ENCODE data around the gene UQCRHL. TPM values are rescaled to one million over a fixed set of nuclear protein-coding genes. Genes with fewer than 3 reads are reported as not detected.

UQCRHL gene
- total and polyA plus RNA-seq, 10 of the 15 experiments (the other 5 are each of a cell fraction or from before 2014, with no cell fraction given): 1.4 to 17.3 (median 5.7) TPM

DNA sequence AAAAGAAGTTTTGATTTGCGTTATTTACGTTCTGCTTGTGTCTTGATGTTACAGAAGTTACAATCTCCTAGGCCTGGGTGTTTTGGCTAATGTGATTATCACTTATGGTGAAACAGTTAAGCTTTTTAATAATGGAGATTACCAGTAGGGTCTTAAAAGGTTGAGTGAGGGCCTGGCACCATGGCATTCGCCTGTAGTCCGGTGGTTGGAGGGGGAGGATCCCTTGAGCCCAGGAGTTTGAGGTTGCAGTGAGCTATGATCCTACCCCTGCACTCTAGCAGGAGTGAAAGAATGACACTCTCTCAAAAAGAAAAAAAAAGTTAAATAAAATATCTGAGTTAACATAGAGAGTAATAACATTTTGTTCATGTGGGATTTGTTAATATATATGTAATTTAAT is 31.3 kb upstream of the UQCRHL start (continued):
- TF ChIP-seq IRF4 (IDR thresholded peaks at IDR 0.05; ENCODE audit: low read depth, low read length): no peak

DNA sequence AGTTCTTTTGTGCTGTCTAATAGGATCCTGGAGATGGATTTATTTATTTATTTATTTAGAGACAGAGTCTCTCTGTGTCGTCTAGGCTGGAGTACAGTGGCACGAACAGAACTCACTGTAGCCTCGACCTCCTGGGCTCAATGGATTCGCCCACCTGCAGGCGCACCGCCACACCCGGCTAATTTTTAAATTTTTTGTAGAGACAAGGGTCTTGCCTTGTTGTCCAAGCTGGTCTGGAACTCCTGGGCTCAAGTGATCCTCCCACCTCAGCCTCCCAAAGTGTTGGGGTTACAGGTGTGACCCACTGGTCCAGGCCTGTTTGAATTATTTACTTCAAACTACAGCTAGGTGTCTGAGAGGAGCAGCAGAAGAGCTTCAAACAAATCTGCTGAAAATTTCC is 30.5 kb upstream of the UQCRHL start:
- Histone ChIP-seq H2AFZ (ENCODE audit: control insufficient read depth, low read depth, low read length) (no peak overlapping the region), H3K9ac (ENCODE audit: control insufficient read depth, insufficient read depth, low read length) (no peak overlapping the region), H3K4me3 (no peak overlapping the region), H3K9me3 (replicated peaks; ENCODE audit: control insufficient read depth, insufficient read depth, low read length) (no peaks in the 10 kb centered on the region), H3K27ac (ENCODE audit: control insufficient read depth, insufficient read depth) (no peak overlapping the region), H3K79me2 (ENCODE audit: control insufficient read depth, insufficient read depth, low read length) (peaks cover 20% of the 10 kb centered on the region), H3K27me3 (replicated peaks in 1 of 2; ENCODE audit: control insufficient read depth in 2 of 2, insufficient read depth in 2 of 2, low read length in 1 of 2) (no peaks in the 10 kb centered on the region), H3K36me3 (ENCODE audit: control insufficient read depth in 2 of 2, insufficient read depth in 2 of 2, low read length in 1 of 2) (no peaks in the 10 kb centered on the region), H3K4me2 (ENCODE audit: control insufficient read depth, insufficient read depth) (no peak overlapping the region), H4K20me1 (ENCODE audit: control insufficient read depth, insufficient read depth) (no peaks in the 10 kb centered on the region), H3K4me1 (ENCODE audit: control insufficient read depth, insufficient read depth, low read length) (peaks cover 18% of the 10 kb centered on the region)
- ATAC-seq: no peak
- no peak for DNase-seq (ENCODE audit: low read depth, low spot score)
- in situ Hi-C loops (cut with MboI) (no loop called here), intact Hi-C loops (cut with micrococcal nuclease; ENCODE audit: unreplicated experiment) (no loop called here)
- ChIA-PET POLR2A (interaction anchor here (0.6 to 4.0 kb wide), 4 partner anchors 8 to 79 kb away, joined by 3 to 44 read pairs (median 13); partner anchors contain the start of gene SPEN), SMC1A (ENCODE audit: uncharacterized antibody, unreplicated experiment) (interaction anchor here (1.8 to 3.3 kb wide), 3 partner anchors 9 to 137 kb away, joined by 6 to 27 read pairs (median 13); partner anchors contain the start of genes SPEN and ZBTB17), RAD21 (ENCODE audit: unreplicated experiment) (interaction anchor here (0.8 to 4.0 kb wide), 2 partner anchors 11 to 45 kb away, joined by 3 to 31 read pairs; partner anchors contain the start of gene SPEN), CTCF (interaction anchor here (0.9 to 1.2 kb wide), 2 partner anchors 9 to 112 kb away, joined by 3 read pairs; partner anchors contain the start of gene SPEN)
- FAIRE-seq: no peak
- WGBS (ENCODE audit: insufficient coverage, insufficient replicate concordance, low lambda C conversion rate, missing lambda C conversion rate): 99% methylated on average over 7 of the region's 7 CpGs
- no TSS peak for BruUV-seq (replicated peaks)
- TF ChIP-seq MYB (IDR thresholded peaks at IDR 0.05; ENCODE audit: borderline replicate concordance, low read depth, low read length) (no peak), ASH2L (IDR thresholded peaks at IDR 0.05; ENCODE audit: borderline replicate concordance, low read depth) (no peak), SIX5 (IDR thresholded peaks at IDR 0.05; ENCODE audit: low read depth, low read length, severe bottlenecking) (no peak), ZZZ3 (IDR thresholded peaks at IDR 0.05; ENCODE audit: control insufficient read depth, insufficient read length, low read depth) (no peak), SUZ12 (IDR thresholded peaks at IDR 0.05; ENCODE audit: unreplicated experiment) (no peak)
- TF ChIP-seq, protein P1, sequence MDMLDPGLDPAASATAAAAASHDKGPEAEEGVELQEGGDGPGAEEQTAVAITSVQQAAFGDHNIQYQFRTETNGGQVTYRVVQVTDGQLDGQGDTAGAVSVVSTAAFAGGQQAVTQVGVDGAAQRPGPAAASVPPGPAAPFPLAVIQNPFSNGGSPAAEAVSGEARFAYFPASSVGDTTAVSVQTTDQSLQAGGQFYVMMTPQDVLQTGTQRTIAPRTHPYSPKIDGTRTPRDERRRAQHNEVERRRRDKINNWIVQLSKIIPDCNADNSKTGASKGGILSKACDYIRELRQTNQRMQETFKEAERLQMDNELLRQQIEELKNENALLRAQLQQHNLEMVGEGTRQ (IDR thresholded peaks at IDR 0.05; ENCODE audit: borderline replicate concordance, low read depth, low read length): no peak
- TF ChIP-seq, protein P2, sequence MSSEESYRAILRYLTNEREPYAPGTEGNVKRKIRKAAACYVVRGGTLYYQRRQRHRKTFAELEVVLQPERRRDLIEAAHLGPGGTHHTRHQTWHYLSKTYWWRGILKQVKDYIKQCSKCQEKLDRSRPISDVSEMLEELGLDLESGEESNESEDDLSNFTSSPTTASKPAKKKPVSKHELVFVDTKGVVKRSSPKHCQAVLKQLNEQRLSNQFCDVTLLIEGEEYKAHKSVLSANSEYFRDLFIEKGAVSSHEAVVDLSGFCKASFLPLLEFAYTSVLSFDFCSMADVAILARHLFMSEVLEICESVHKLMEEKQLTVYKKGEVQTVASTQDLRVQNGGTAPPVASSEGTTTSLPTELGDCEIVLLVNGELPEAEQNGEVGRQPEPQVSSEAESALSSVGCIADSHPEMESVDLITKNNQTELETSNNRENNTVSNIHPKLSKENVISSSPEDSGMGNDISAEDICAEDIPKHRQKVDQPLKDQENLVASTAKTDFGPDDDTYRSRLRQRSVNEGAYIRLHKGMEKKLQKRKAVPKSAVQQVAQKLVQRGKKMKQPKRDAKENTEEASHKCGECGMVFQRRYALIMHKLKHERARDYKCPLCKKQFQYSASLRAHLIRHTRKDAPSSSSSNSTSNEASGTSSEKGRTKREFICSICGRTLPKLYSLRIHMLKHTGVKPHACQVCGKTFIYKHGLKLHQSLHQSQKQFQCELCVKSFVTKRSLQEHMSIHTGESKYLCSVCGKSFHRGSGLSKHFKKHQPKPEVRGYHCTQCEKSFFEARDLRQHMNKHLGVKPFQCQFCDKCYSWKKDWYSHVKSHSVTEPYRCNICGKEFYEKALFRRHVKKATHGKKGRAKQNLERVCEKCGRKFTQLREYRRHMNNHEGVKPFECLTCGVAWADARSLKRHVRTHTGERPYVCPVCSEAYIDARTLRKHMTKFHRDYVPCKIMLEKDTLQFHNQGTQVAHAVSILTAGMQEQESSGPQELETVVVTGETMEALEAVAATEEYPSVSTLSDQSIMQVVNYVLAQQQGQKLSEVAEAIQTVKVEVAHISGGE (CRISPR knock-in tag; IDR thresholded peaks at IDR 0.05): no peak
- TF ChIP-seq, protein P3, sequence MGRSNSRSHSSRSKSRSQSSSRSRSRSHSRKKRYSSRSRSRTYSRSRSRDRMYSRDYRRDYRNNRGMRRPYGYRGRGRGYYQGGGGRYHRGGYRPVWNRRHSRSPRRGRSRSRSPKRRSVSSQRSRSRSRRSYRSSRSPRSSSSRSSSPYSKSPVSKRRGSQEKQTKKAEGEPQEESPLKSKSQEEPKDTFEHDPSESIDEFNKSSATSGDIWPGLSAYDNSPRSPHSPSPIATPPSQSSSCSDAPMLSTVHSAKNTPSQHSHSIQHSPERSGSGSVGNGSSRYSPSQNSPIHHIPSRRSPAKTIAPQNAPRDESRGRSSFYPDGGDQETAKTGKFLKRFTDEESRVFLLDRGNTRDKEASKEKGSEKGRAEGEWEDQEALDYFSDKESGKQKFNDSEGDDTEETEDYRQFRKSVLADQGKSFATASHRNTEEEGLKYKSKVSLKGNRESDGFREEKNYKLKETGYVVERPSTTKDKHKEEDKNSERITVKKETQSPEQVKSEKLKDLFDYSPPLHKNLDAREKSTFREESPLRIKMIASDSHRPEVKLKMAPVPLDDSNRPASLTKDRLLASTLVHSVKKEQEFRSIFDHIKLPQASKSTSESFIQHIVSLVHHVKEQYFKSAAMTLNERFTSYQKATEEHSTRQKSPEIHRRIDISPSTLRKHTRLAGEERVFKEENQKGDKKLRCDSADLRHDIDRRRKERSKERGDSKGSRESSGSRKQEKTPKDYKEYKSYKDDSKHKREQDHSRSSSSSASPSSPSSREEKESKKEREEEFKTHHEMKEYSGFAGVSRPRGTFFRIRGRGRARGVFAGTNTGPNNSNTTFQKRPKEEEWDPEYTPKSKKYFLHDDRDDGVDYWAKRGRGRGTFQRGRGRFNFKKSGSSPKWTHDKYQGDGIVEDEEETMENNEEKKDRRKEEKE (IDR thresholded peaks at IDR 0.05): no peak
- TF ChIP-seq, protein P4, sequence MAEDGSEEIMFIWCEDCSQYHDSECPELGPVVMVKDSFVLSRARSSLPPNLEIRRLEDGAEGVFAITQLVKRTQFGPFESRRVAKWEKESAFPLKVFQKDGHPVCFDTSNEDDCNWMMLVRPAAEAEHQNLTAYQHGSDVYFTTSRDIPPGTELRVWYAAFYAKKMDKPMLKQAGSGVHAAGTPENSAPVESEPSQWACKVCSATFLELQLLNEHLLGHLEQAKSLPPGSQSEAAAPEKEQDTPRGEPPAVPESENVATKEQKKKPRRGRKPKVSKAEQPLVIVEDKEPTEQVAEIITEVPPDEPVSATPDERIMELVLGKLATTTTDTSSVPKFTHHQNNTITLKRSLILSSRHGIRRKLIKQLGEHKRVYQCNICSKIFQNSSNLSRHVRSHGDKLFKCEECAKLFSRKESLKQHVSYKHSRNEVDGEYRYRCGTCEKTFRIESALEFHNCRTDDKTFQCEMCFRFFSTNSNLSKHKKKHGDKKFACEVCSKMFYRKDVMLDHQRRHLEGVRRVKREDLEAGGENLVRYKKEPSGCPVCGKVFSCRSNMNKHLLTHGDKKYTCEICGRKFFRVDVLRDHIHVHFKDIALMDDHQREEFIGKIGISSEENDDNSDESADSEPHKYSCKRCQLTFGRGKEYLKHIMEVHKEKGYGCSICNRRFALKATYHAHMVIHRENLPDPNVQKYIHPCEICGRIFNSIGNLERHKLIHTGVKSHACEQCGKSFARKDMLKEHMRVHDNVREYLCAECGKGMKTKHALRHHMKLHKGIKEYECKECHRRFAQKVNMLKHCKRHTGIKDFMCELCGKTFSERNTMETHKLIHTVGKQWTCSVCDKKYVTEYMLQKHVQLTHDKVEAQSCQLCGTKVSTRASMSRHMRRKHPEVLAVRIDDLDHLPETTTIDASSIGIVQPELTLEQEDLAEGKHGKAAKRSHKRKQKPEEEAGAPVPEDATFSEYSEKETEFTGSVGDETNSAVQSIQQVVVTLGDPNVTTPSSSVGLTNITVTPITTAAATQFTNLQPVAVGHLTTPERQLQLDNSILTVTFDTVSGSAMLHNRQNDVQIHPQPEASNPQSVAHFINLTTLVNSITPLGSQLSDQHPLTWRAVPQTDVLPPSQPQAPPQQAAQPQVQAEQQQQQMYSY (CRISPR knock-in tag; IDR thresholded peaks at IDR 0.05): no peak
